ENCODE results near the gene CACNG4. TPM values are rescaled to one million over a fixed set of nuclear protein-coding genes. Genes with fewer than 3 reads are reported as not detected.

Gene CACNG4
- total RNA-seq, 2 donors from 2014 or later, result not detected

DNA sequence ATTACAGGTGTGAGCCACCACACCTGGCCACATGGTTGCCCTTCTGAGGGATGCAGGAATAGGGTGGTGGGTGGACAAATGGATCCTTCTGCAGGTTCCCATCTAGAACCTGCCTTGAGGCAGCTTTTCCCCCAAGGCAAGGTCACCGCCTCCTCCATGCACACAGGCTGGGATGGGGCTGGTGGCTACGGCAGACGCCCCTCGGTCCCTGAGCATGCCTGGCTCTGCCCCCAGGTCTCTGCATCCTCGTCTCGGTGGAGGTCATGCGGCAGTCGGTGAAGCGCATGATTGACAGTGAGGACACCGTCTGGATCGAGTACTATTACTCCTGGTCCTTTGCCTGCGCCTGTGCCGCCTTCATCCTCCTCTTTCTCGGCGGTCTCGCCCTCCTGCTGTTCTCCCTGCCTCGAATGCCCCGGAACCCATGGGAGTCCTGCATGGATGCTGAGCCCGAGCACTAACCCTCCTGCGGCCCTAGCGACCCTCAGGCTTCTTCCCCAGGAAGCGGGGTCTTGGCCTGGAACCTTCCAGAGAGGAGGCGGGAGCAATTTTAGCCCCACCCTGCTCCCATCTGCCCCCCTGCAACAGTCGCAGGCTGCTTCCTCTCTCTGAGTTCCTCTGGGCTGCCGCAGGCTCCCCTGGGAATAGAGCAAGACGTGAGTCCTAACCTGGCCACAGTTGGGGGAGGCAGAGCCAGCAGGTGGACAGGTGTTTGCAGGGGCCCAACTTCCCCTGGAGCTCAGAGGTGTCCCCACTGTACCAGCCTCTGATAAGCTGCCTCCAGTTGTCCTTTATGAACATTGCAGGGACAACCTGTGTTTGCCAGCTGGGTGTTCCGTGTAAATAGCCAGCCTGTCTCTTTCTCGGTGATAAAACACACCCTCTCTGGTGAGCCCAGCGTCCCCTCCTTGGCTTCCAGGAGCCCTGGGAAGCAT lies 91.6 kb downstream of the CACNG4 start:
- Mint-ChIP-seq H3K9me3 (no peaks in the 10 kb centered on the region), H3K4me1 (ENCODE audit: low read depth in 2 of 2) (peaks cover 0 to 2% of the 10 kb centered on the region in 2 donors), H3K27ac (no peak overlapping the region), H3K4me3 (no peak overlapping the region), H3K27me3 (no peaks in the 10 kb centered on the region), H3K36me3 (no peaks in the 10 kb centered on the region)
- DNase-seq (ENCODE audit: low spot score) (no peak), ATAC-seq (peak in 1 of 2 donors; percentile 29)

DNA sequence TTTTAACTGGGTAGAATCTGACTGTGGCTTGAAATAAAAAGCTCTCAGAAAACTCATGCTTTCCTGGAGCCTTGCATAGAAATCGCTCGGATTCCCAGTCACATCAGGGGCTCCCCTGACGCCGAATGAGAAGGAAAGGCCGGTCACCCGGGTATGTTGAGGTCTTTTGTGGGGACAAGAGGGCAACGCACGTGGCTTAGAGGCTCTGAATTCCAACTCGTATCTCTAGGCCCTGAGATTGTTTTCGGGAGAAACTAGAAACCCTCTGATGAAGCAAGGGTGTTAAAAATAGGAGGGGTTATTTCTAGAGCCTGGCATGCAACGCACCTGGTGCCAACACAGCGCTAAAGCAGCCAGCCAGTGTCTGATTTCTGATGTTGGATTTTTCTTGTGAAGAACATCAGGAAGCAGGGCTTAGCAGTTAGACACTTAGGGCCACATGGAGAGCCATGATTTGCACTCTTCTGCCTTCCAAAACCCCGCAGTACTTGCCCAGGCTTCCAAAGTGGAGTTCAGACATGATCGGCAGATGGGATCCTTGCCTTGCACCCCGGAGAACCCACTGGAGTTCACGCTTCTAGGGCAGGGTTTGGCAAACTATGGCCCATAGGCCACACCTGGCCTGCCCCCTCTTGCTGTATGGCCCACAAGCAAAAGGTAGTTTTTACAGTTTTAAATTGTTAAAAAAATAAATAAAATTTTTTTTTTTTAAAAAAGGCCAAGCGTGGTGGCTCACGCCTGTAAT lies 92.4 kb downstream of the CACNG4 start:
- peaks cover 0 to 1% of the 10 kb centered on the region in 2 donors for H3K4me1 Mint-ChIP-seq (ENCODE audit: low read depth in 2 of 2)
- H3K36me3 Mint-ChIP-seq, result no peaks in the 10 kb centered on the region
- H3K27me3 Mint-ChIP-seq, result no peaks in the 10 kb centered on the region
- DNase-seq (ENCODE audit: low spot score) (no peak), ATAC-seq (no peak)
- H3K4me3 Mint-ChIP-seq, result no peak overlapping the region
- H3K9me3 Mint-ChIP-seq, result no peaks in the 10 kb centered on the region
- H3K27ac Mint-ChIP-seq, result no peak overlapping the region

DNA sequence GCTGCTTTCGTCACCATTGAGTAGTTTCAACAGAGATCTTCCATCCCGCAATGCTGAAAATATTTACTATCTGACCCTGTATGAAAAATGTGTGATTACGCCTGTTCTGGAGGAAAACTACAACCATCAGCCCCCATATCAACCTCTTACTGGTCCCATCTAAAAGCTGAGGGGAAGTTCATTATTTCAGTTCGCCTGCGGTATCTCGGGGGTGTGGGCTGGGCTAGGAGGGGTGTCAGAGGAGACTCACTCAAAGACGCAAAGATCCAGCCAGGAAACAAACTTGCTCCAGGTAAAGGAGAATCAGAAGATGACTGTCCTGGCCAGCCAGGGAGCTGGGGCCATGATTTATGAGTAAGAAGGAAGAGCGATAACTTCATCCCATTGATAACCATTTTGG lies 93.5 kb downstream of the CACNG4 start:
- Mint-ChIP-seq H3K9me3 (no peaks in the 10 kb centered on the region), H3K36me3 (no peaks in the 10 kb centered on the region), H3K27me3 (no peaks in the 10 kb centered on the region), H3K4me1 (ENCODE audit: low read depth in 2 of 2) (peaks cover 1% of the 10 kb centered on the region in 2 donors), H3K4me3 (no peak overlapping the region), H3K27ac (no peak overlapping the region)
- DNase-seq (ENCODE audit: low spot score) (no peak), ATAC-seq (no peak)

DNA sequence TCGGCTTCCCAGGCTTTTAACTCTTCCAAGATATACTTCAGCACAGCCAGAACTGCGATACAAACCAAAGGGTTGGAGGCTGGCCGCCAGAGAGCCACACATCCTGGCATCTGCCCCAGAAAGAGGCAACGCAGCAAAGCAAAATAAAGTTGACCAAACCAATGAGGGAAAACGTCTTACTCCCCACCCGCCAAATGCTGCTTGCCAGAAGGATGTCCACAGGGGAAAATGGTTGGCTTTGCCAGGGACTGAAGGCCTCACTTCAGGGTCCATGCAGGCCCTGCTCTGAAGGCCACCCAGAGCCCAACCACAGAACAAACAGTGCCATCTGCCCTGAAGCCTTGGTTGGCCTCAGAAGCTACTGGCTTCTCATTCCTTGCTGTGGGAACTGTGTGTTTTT lies 94.9 kb downstream of the CACNG4 start:
- ATAC-seq, result no peak
- Mint-ChIP-seq H3K27ac (no peak overlapping the region), H3K4me1 (ENCODE audit: low read depth in 2 of 2) (peaks cover 3 to 4% of the 10 kb centered on the region in 2 donors), H3K4me3 (no peak overlapping the region), H3K9me3 (no peaks in the 10 kb centered on the region), H3K27me3 (no peaks in the 10 kb centered on the region), H3K36me3 (no peaks in the 10 kb centered on the region)
- DNase-seq (ENCODE audit: low spot score), result no peak

DNA sequence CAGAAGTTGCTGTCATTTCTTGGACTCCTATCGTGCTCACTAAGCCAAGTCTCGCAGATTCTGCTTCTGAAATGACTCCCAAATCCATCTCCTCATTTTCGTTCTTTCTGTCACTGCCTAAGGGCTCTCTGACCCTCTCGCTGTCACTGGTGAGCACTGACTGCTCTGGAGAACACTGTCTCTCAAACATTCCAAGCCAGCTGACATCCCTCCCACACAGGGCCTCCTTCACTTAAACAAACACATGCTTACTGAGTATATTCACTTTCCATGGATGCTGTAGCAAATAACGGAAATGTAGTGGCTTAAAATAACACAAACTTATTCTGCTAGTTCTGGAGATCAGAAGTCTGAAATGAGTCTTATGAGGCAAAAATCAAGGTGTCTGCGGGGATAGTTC lies 98.6 kb downstream of the CACNG4 start:
- ATAC-seq, result no peak
- Mint-ChIP-seq H3K27me3 (no peaks in the 10 kb centered on the region), H3K27ac (no peak overlapping the region), H3K36me3 (no peaks in the 10 kb centered on the region), H3K4me1 (ENCODE audit: low read depth in 2 of 2) (peaks cover 4 to 7% of the 10 kb centered on the region in 2 donors), H3K9me3 (no peaks in the 10 kb centered on the region), H3K4me3 (no peak overlapping the region)
- DNase-seq (ENCODE audit: low spot score), result no peak

DNA sequence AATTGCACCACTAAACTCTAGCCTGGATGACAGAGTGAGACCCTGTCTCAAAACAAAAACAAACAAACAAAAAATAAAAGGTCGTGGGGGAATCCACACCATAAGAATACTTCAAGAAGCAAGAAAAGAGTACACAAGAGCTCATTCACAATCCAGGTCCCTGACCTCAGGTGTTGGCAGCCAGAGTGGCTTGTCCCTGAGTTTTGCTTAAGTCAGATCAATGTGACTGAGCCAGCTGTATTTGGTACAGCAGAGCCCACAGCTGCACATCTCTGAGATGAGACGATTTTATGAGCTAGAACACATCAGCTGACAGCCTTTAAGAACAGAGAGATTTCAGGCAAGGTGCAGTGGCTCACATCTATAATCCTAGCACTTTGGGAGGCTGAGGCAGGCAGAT lies 102.2 kb downstream of the CACNG4 start:
- Mint-ChIP-seq H3K27me3 (no peaks in the 10 kb centered on the region), H3K27ac (peak overlapping the region in 1 of 2 donors; percentile 43), H3K4me3 (no peak overlapping the region), H3K36me3 (no peaks in the 10 kb centered on the region), H3K4me1 (ENCODE audit: low read depth in 2 of 2) (peaks cover 4 to 7% of the 10 kb centered on the region in 2 donors), H3K9me3 (no peaks in the 10 kb centered on the region)
- no peak for ATAC-seq
- DNase-seq (ENCODE audit: low spot score), result no peak

DNA sequence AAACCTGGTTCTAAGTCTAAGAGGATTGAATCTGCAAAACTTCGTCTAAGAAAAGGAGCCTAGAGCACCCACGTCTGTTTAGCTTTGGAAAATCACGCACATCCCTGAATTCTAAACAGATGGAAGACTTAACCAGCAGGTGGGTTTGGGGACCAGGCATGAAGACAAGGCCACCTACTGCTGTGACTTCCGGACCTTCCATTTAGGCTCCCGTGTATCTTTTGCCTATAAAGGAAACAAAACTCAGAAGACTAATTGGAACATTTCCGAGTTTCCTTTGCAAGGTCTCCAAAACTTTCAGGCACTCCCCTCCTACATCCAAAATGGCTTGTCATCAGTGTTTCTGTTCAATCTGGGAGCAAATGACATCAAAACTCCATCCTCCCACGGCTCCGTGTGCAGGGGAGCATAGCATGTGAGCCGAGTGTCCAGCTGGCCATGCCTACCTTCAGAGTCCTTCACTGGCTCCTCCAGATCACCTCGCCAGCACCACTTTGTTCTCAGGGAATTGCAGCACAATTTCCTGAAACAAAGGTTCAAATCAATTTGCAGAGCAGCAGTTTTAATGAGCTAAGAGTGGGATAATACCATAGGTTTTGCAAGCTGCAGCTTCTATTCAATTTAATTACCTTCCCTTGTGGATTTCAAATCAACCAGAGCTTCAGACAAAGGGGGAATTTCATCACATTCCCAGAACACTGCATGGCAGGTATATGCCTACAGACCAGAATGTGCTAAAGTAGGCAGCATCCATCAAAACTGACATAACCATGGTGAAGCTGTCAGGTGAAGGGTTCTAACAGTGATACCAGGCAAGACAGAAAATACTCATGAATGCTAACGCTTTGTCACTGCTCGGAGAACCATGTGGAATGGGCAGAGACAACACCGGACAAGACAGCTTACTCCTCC lies 103.3 kb downstream of the CACNG4 start:
- Mint-ChIP-seq H3K36me3 (no peaks in the 10 kb centered on the region), H3K27me3 (no peaks in the 10 kb centered on the region), H3K27ac (no peak overlapping the region), H3K4me3 (no peak overlapping the region), H3K9me3 (no peaks in the 10 kb centered on the region), H3K4me1 (ENCODE audit: low read depth in 2 of 2) (peaks cover 4 to 7% of the 10 kb centered on the region in 2 donors)
- ATAC-seq, result no peak
- no peak for DNase-seq (ENCODE audit: low spot score)

DNA sequence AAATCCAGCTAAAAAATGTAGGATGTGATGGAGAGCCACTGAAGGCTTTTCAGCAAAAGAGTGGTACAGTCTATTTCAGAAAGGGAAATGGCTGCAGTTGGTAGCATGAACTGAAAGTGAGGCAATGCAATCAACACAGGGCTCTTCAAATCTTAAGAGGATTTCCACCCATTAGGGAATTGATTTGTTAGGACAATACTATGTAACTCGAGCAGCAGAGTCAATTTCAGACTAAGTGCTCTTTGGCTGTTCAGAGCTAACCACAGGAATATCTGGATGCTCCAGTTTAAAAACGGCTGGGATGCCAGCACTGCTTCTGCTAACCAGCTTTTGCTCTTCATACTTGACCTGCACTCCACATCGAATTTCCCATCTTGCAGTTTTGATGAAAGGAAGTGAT lies 104.5 kb downstream of the CACNG4 start:
- Mint-ChIP-seq H3K4me3 (no peak overlapping the region), H3K4me1 (ENCODE audit: low read depth in 2 of 2) (peaks cover 0 to 7% of the 10 kb centered on the region in 2 donors), H3K9me3 (no peaks in the 10 kb centered on the region), H3K36me3 (no peaks in the 10 kb centered on the region), H3K27me3 (no peaks in the 10 kb centered on the region), H3K27ac (peak overlapping the region in 1 of 2 donors; percentile 29)
- ATAC-seq (no peak), DNase-seq (ENCODE audit: low spot score) (no peak)

DNA sequence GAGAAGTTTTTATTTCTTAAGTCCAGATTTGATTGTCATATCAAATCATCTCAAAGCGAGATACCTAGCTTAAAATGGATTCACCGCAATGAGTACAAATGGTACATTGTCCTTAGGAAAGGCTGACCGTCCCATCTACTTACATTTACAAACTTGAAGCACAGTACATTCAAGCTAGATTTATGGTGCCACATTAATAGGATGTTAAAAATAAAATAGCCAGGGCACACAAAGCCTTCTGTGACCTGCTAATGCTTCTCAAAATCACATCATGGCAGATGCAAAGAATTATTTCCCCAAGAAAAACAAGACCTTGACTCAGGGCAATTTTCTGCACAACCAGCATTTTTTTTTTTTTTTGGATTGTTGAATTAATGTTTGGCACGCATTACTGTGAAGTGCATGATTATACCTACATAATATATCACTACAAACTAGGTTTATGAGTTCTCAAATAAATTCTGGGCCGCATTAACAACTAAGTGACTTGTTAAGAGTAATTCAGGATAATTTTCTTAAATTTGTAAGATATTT lies 105.2 kb downstream of the CACNG4 start:
- Mint-ChIP-seq H3K4me1 (ENCODE audit: low read depth in 2 of 2) (peaks cover 0 to 7% of the 10 kb centered on the region in 2 donors), H3K36me3 (no peaks in the 10 kb centered on the region), H3K4me3 (no peak overlapping the region), H3K27me3 (no peaks in the 10 kb centered on the region), H3K27ac (peak overlapping the region in 1 of 2 donors; percentile 29), H3K9me3 (no peaks in the 10 kb centered on the region)
- DNase-seq (ENCODE audit: low spot score) (no peak), ATAC-seq (no peak)

DNA sequence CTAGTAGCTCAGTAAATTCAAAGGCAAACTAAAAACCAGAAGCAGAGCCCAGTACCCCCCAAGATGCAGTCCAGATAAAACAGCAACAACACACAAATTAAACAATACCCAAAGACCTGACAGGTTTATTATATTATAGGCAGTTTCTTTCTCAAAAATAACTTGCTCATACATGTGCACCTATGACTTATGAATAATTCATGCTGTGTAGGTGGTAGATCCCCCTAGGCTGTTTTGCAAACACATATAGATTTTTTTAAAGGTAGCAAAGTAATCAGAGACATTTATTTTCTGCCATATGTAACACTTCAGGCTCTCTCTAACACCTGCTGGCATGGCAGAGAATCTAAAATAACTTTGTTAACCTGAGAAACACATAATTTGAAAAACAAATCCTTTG lies 107.1 kb downstream of the CACNG4 start:
- Mint-ChIP-seq H3K27ac (no peak overlapping the region), H3K27me3 (no peaks in the 10 kb centered on the region), H3K36me3 (peaks cover 4% of the 10 kb centered on the region), H3K4me3 (no peak overlapping the region), H3K4me1 (ENCODE audit: low read depth in 2 of 2) (peaks cover 4 to 11% of the 10 kb centered on the region in 2 donors), H3K9me3 (no peaks in the 10 kb centered on the region)
- ATAC-seq (no peak), DNase-seq (ENCODE audit: low spot score) (no peak)

DNA sequence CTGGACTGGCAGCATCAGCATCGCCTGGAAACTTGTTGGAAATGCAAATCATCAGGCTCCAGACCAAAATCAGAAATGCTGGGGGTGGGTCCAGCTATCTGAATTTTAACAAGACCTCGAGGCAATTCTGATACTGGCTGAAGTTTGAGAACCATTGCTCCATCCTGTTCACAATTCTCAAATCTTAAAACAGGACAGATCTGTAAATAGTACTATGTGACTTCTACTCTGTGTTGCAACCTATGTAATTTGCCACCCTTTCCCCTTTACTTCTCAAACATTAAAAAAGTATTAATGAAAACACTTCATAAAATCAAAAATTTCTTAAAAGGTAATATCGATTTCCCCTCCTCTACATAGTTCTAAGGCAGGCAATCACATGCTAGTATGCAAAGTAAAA lies 108.4 kb downstream of the CACNG4 start:
- no peaks in the 10 kb centered on the region for H3K9me3 Mint-ChIP-seq
- peak overlapping the region in 1 of 2 donors; percentile 30 for H3K27ac Mint-ChIP-seq
- H3K36me3 Mint-ChIP-seq, result peaks cover 4% of the 10 kb centered on the region
- H3K4me1 Mint-ChIP-seq (ENCODE audit: low read depth in 2 of 2), result peaks cover 4 to 9% of the 10 kb centered on the region in 2 donors
- DNase-seq (ENCODE audit: low spot score) (no peak), ATAC-seq (no peak)
- H3K27me3 Mint-ChIP-seq, result no peaks in the 10 kb centered on the region
- H3K4me3 Mint-ChIP-seq, result no peak overlapping the region

DNA sequence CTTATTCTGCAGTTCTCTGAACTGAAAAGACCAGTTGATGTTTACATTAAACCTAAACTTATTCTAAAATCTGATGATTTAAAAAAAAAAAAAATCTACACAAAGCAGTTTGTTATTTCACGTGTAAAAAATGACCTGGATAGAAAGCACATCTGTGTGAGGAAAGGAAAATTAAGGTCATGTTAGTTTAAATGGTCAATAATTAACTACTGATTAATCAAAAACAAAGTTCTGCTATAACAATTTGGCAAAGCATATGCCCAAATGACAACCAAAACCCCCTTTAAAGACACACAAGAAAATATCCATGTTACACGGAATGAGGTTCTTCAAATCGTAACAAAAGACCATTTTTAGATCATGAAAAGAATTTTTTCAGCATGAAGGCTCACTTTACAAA lies 110.3 kb downstream of the CACNG4 start:
- Mint-ChIP-seq H3K27ac (no peak overlapping the region), H3K36me3 (peaks cover 4% of the 10 kb centered on the region), H3K4me1 (ENCODE audit: low read depth in 2 of 2) (peaks cover 10 to 11% of the 10 kb centered on the region in 2 donors), H3K27me3 (no peaks in the 10 kb centered on the region), H3K9me3 (no peaks in the 10 kb centered on the region), H3K4me3 (no peak overlapping the region)
- DNase-seq (ENCODE audit: low spot score), result no peak
- no peak for ATAC-seq

DNA sequence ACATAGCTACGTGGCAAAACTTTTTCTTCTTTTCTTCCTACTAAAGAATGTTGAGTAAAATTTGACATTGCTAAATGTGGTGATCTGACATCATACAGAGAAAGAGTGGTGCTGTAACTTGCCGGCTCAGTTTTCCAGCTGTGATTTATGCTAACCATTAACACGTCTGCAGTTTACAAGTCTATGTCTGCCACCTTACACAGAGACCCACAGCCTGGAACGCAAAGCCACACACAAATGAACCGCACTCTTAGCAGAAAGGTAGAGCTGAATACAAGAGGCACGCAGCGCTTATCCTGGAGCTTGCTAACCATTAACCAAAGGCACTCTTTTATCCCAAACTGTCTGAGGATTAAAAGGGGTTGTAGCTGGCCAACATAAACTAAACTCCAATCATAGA lies 111.8 kb downstream of the CACNG4 start:
- no peaks in the 10 kb centered on the region for H3K27me3 Mint-ChIP-seq
- ATAC-seq, result no peak
- H3K27ac Mint-ChIP-seq, result peak overlapping the region in 1 of 2 donors; percentile 30
- H3K9me3 Mint-ChIP-seq, result no peaks in the 10 kb centered on the region
- peaks cover 4% of the 10 kb centered on the region for H3K36me3 Mint-ChIP-seq
- H3K4me3 Mint-ChIP-seq, result no peak overlapping the region
- no peak for DNase-seq (ENCODE audit: low spot score)
- H3K4me1 Mint-ChIP-seq (ENCODE audit: low read depth in 2 of 2), result peaks cover 10 to 19% of the 10 kb centered on the region in 2 donors

Data from natural killer cell treated with Interleukin-12 subunit alpha and Interleukin-12 subunit beta and Interleukin-15 and Interleukin-18, amount 100 ng/mL, for 72 hours (primary cell).